Thyroid gland (tissue), 4 donors: ENCODE data around the gene ANKRD28. TPM values are rescaled to one million over a fixed set of nuclear protein-coding genes. Genes with fewer than 3 reads are reported as not detected.
A peak's percentile ranks its signal among the peaks of the same experiment; 100 is the strongest.

ENCODE experiments used
- DNase-seq, 2 donors: peaks; one replicate each; pipeline ENCODE4 v3.0.0-alpha.2; 2019
- H3K27ac ChIP-seq, 3 donors: fragments of 200-600 bp; sonication (generic); 1 replicate in 2 of 3; 2 replicates in 1 of 3; pipeline ENCODE4 v1.5.1; 2016 to 2019; ENCODE audit warnings: mild to moderate bottlenecking in 1 of 3, moderate library complexity in 1 of 3
- H3K27me3 ChIP-seq: fragments of 200-600 bp; sonication (generic); one replicate; pipeline ENCODE4 v1.5.1; 2019
- H3K36me3 ChIP-seq, 2 donors: fragments of 200-600 bp; sonication (generic); one replicate each; pipeline ENCODE4 v1.5.1; 2016 to 2019
- H3K4me1 ChIP-seq, 2 donors: fragments of 200-600 bp; sonication (generic); one replicate each; pipeline ENCODE4 v1.5.1; 2017 to 2019
- H3K4me3 ChIP-seq, 3 donors: fragments of 200-600 bp; sonication (generic); replicated peaks in 1 of 3; 1 replicate in 2 of 3; 2 replicates in 1 of 3; pipeline ENCODE4 v1.5.1; 2016; ENCODE audit warnings: mild to moderate bottlenecking in 1 of 3
- H3K9me3 ChIP-seq: fragments of 200-600 bp; sonication (generic); one replicate; pipeline ENCODE4 v1.5.1; 2017
- POLR2A ChIP-seq, 2 donors: fragments of 450-650 bp; IDR thresholded peaks; one replicate each; pipeline ENCODE4 v1.6.1; 2017; ENCODE audit warnings: antibody characterized with exemption in 2 of 2, mild to moderate bottlenecking in 2 of 2, moderate library complexity in 1 of 2
- WGBS, 2 donors: methylation state at CpG; one replicate each; pipeline ENCODE4 v1.1.5; 2017; 5-methylcytosine and 5-hydroxymethylcytosine counted together
- intact Hi-C: fragments of 100-400 bp; cut with DNase I; formaldehyde crosslinking; loops from one replicate; pipeline ENCODE4 v1.15.1; 2023
- total RNA-seq, 4 donors: library from RNA; depleted of rRNA; stranded (reverse); fragments of >200 nt; gene quantifications; one replicate each; pipeline ENCODE4 v1.2.3, GENCODE V29; 2016
- TF ChIP-seq, protein P1 (sequence below), 6 experiments: fragments of 200-600 bp in 3 of 6; fragments of 450-650 bp in 3 of 6; sonication (generic) in 3 of 6; IDR thresholded peaks; one replicate each; pipeline ENCODE4 v1.5.1; 2016 to 2019; ENCODE audit warnings: antibody characterized with exemption in 6 of 6, mild to moderate bottlenecking in 2 of 6, inconsistent platforms in 1 of 6, moderate library complexity in 1 of 6

Gene ANKRD28
- total RNA-seq, 4 donors from 2014 or later, result 61.3 to 83.3 (median 72.7) TPM

DNA sequence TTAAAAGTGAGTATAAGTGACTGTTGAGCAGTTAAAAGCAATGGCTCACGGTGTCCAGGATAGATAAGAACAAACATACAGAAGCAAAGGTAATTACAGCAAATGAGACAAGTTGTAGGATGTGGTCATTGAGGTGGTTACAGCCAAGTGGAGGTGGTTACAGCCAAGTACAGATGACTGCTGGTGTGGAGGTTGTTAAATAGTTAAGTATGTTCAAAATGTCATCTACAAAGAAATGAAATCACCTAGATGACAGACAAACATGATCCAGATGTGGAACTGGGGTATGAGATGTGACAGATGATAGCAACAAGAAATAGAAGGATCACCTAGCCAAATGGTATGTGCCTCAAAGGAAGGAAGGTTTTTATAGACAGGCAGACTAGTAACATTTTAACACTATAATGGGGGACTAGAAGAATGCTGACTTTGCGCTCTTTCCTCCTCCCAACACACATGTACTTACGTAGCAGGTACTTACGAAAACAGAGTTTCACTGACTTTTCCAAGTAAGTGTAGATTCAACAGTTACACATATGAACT is 6.8 kb upstream of the ANKRD28 start:
- intact Hi-C loops, result loop anchor here (5.0 kb wide), 1 partner anchor 167 kb away; no protein-coding TSS in a partner anchor

DNA sequence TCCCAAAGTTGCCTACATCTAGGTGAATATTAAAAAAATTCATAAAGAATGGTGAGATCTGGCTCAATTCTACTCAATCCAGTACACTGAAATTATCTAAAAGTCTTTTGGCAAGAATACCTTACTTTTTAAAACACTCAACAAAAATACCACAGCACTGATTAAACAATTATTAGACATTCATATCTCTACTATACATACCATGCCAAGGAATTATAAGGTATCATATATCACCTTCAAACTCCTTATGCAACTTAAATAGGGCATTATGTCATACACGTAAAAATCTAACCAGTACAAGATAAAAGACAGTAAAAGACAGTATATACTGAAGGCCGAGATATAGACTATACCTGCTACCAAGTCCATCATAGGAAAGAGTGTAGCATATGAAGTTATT is 6.1 kb upstream of the ANKRD28 start:
- H3K4me1 ChIP-seq, result peaks cover 17 to 19% of the 10 kb centered on the region in 2 donors
- TF ChIP-seq, protein P1, sequence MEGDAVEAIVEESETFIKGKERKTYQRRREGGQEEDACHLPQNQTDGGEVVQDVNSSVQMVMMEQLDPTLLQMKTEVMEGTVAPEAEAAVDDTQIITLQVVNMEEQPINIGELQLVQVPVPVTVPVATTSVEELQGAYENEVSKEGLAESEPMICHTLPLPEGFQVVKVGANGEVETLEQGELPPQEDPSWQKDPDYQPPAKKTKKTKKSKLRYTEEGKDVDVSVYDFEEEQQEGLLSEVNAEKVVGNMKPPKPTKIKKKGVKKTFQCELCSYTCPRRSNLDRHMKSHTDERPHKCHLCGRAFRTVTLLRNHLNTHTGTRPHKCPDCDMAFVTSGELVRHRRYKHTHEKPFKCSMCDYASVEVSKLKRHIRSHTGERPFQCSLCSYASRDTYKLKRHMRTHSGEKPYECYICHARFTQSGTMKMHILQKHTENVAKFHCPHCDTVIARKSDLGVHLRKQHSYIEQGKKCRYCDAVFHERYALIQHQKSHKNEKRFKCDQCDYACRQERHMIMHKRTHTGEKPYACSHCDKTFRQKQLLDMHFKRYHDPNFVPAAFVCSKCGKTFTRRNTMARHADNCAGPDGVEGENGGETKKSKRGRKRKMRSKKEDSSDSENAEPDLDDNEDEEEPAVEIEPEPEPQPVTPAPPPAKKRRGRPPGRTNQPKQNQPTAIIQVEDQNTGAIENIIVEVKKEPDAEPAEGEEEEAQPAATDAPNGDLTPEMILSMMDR (IDR thresholded peaks at IDR 0.05), result no peak
- TF ChIP-seq POLR2A (IDR thresholded peaks at IDR 0.05), result no peak
- no peaks in the 10 kb centered on the region for H3K27me3 ChIP-seq
- no peak overlapping the region for H3K27ac ChIP-seq
- H3K9me3 ChIP-seq, result no peaks in the 10 kb centered on the region
- intact Hi-C loops, result no loop called here
- WGBS, 2 donors, result 96 to 97% methylated on average over 2 of the region's 2 CpGs
- H3K4me3 ChIP-seq, result no peak overlapping the region
- DNase-seq, result no peak
- no peaks in the 10 kb centered on the region for H3K36me3 ChIP-seq

More for the DNA sequence above, 6.8 kb upstream of the ANKRD28 start:
- no peak for TF ChIP-seq POLR2A (IDR thresholded peaks at IDR 0.05)
- TF ChIP-seq, protein P1 (IDR thresholded peaks at IDR 0.05), result no peak
- Histone ChIP-seq H3K36me3 (no peaks in the 10 kb centered on the region), H3K4me3 (no peak overlapping the region), H3K9me3 (no peaks in the 10 kb centered on the region), H3K27me3 (no peaks in the 10 kb centered on the region), H3K27ac (no peak overlapping the region), H3K4me1 (peaks cover 13 to 14% of the 10 kb centered on the region in 2 donors)
- WGBS, 2 donors, result 93 to 94% methylated on average over 4 of the region's 4 CpGs
- DNase-seq, result no peak

DNA sequence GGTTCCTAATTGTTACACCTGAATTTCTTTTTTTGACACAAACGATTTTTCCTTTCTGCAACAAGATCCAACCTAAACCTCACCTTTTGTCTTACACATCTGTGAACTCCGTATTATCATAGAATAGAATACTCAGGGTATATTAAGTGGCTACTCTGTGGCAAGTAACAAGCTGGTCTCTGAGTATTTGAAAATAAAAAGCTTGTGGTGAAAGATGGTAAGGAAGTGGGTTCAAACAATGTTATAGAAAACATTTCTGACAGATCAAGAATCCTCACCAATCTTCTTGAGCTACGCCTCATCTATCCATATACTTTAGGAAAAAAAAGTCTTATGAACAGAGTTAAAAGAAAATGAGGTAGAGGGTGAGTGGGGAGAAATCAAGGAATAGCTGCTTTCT is 3.5 kb upstream of the ANKRD28 start:
- no peaks in the 10 kb centered on the region for H3K36me3 ChIP-seq
- no peak for DNase-seq
- H3K4me3 ChIP-seq, result no peak overlapping the region
- intact Hi-C loops, result no loop called here
- H3K27ac ChIP-seq, result no peak overlapping the region
- 88 to 94% methylated on average over 3 of the region's 3 CpGs for WGBS, 2 donors
- H3K27me3 ChIP-seq, result no peaks in the 10 kb centered on the region
- no peaks in the 10 kb centered on the region for H3K9me3 ChIP-seq
- H3K4me1 ChIP-seq, result peaks cover 22 to 33% of the 10 kb centered on the region in 2 donors
- TF ChIP-seq, protein P1 (IDR thresholded peaks at IDR 0.05), result no peak
- TF ChIP-seq POLR2A (IDR thresholded peaks at IDR 0.05), result no peak

DNA sequence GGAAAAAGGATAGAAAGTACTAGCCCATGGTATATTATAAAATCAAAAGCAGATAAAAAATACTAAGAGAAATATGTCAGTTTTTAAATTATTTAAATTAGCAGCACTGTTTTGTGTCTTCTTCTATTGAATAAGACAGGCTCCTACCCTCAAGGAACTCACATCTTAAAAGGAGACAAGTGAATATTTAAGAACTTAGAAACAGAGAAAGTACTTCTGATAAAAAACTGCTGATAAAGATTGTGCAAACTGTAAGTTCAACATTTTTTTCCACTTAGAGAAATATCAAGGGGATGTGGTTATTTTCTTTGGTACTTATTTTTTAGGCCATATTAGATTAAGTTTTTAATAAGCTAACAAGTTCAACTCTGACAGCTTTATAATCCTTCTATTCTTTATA is 3.0 kb upstream of the ANKRD28 start:
- intact Hi-C loops, result no loop called here
- H3K27ac ChIP-seq, result peak overlapping the region in 1 of 3 donors; percentile 27
- peaks cover 25 to 33% of the 10 kb centered on the region in 2 donors for H3K4me1 ChIP-seq
- H3K36me3 ChIP-seq, result no peaks in the 10 kb centered on the region
- H3K27me3 ChIP-seq, result no peaks in the 10 kb centered on the region
- H3K9me3 ChIP-seq, result no peaks in the 10 kb centered on the region
- DNase-seq, result no peak
- no peak overlapping the region for H3K4me3 ChIP-seq
- TF ChIP-seq, protein P1 (IDR thresholded peaks at IDR 0.05), result no peak
- no peak for TF ChIP-seq POLR2A (IDR thresholded peaks at IDR 0.05)

DNA sequence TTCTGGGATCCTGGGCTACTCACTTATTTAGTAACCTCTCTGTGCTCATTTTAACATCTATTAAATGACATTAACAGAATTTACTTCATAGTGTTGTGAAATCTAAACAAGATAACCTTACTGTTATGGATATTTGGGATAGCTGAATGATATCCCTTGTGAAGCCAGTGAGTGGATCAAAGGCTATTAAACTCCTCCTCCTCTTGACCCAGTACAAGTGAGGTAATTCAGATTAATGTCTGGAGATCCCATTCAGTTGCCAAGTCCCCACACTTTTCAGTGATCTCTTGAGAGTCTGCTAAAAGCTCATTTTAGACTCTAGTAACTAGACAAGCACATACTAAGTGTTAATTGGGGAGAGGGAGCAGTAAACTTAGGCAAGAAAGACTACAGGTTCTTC is 2.5 kb upstream of the ANKRD28 start:
- peaks cover 29 to 33% of the 10 kb centered on the region in 2 donors for H3K4me1 ChIP-seq
- H3K27me3 ChIP-seq, result no peaks in the 10 kb centered on the region
- intact Hi-C loops, result no loop called here
- no peak overlapping the region for H3K4me3 ChIP-seq
- H3K27ac ChIP-seq, result peak overlapping the region in 1 of 3 donors; percentile 27
- DNase-seq, result peak in 1 of 2 donors; percentile 16
- no peaks in the 10 kb centered on the region for H3K36me3 ChIP-seq
- TF ChIP-seq, protein P1 (IDR thresholded peaks at IDR 0.05), result no peak
- no peak for TF ChIP-seq POLR2A (IDR thresholded peaks at IDR 0.05)
- no peaks in the 10 kb centered on the region for H3K9me3 ChIP-seq
